Sigmoid colon (tissue), 7 donors: ENCODE data around the gene INPP5D. TPM values are rescaled to one million over a fixed set of nuclear protein-coding genes. Genes with fewer than 3 reads are reported as not detected.

Experiments
- DNase-seq: peaks from one replicate; pipeline ENCODE4 v3.0.0-alpha.2; 2019
- H3K27ac ChIP-seq, 4 donors: fragments of 200-600 bp; sonication (generic); one replicate each; pipeline ENCODE4 v1.5.1; 2016 to 2019; ENCODE audit warnings: mild to moderate bottlenecking in 1 of 4
- H3K27me3 ChIP-seq, 3 donors: fragments of 200-600 bp; sonication (generic); one replicate each; pipeline ENCODE4 v1.5.1; 2019; ENCODE audit warnings: mild to moderate bottlenecking in 1 of 3
- H3K36me3 ChIP-seq, 4 donors: fragments of 200-600 bp; sonication (generic); one replicate each; pipeline ENCODE4 v1.5.1; 2016 to 2019
- H3K4me1 ChIP-seq, 4 donors: fragments of 200-600 bp; sonication (generic); one replicate each; pipeline ENCODE4 v1.5.1; 2017 to 2019
- H3K4me3 ChIP-seq, 4 donors: fragments of 200-600 bp; sonication (generic); one replicate each; pipeline ENCODE4 v1.5.1; 2017 to 2019; ENCODE audit warnings: mild to moderate bottlenecking in 2 of 4, moderate library complexity in 1 of 4
- H3K9me3 ChIP-seq, 4 donors: fragments of 200-600 bp in 3 of 4; sonication (generic) in 3 of 4; one replicate each; pipeline versions ENCODE4 v1.5.1 to v1.6.1; 2013 to 2019
- CTCF ChIP-seq, 4 experiments: fragments of 450-650 bp in 3 of 4; fragments of 200-600 bp in 1 of 4; IDR thresholded peaks; one replicate each; pipeline ENCODE4 v1.5.1; 2016 to 2019; ENCODE audit warnings: antibody characterized with exemption in 4 of 4, mild to moderate bottlenecking in 3 of 4, moderate library complexity in 2 of 4
- EP300 ChIP-seq, 4 donors: sonication (generic); formaldehyde crosslinking; IDR thresholded peaks; one replicate each; pipeline ENCODE4 v1.6.1; 2017; ENCODE audit warnings: antibody characterized with exemption in 4 of 4
- POLR2A ChIP-seq, 2 donors: fragments of 450-650 bp; IDR thresholded peaks; one replicate each; pipeline ENCODE4 v1.6.1; 2016; ENCODE audit warnings: antibody characterized with exemption in 2 of 2, mild to moderate bottlenecking in 2 of 2, moderate library complexity in 2 of 2
- POLR2AphosphoS5 ChIP-seq, 4 donors: sonication (generic); formaldehyde crosslinking; IDR thresholded peaks; one replicate each; pipeline ENCODE4 v1.6.1; 2017; ENCODE audit warnings: antibody characterized with exemption in 4 of 4
- WGBS, 2 donors: extraction: QIAGEN DNeasy Blood & Tissue Kit; methylation state at CpG; one replicate each; pipeline ENCODE4 v1.1.7; 2013; 5-methylcytosine and 5-hydroxymethylcytosine counted together
- intact Hi-C: fragments of 100-400 bp; cut with DNase I; formaldehyde crosslinking; loops from one replicate; pipeline ENCODE4 v1.15.1; 2023
- polyA plus RNA-seq, 3 donors: library from polyadenylated mRNA; stranded (reverse); fragments of 200-250 nt; gene quantifications; one replicate each; pipeline ENCODE4 v1.2.3, GENCODE V29; 2013
- total RNA-seq, 4 donors: library from RNA; depleted of rRNA; stranded (reverse); fragments of >200 nt; gene quantifications; one replicate each; pipeline ENCODE4 v1.1.0, GENCODE V29; 2016
- donor health status: healthy with polysubstance abuse.
- donor health status: Bipolar disorder and iron deficiency.
- donor health status: healthy.

Gene INPP5D
- total and polyA plus RNA-seq, 7 donors, result 4.2 to 44.8 (median 8.7) TPM

- intact Hi-C loops, result no loop called here
- DNase-seq, result no peak
Observed at GRCh38 chr2:233044974-233045605, 15.1 kb upstream of the INPP5D start.

DNA sequence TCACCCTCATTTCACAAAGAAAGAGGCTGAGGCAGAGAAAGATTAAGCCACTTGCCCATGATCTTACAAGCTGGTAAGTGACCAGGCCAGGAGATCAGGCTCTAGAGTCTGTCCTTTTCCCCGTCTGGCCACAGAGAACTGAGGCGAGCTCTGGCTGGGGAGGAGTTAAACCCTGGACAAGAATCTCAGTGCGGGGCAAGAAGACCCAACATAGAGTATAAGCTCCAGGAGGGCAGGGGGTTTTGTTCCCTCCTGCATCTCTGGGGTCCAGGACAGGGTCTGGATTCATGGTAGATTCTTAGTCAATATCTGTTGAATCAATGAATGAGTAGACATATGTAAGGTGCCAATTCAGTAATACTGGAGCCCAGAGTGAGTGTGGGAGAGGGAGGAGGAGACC is 12.9 kb upstream of the INPP5D start:
- 95 to 97% methylated on average over 3 of the region's 3 CpGs for whole genome bisulfite sequencing, 2 donors
- Histone ChIP-seq H3K4me3 (no peak overlapping the region), H3K9me3 (no peaks in the 10 kb centered on the region), H3K27me3 (peaks cover 0 to 8% (median 6%) of the 10 kb centered on the region in 3 donors), H3K4me1 (no peaks in the 10 kb centered on the region), H3K27ac (no peak overlapping the region), H3K36me3 (no peaks in the 10 kb centered on the region)
- intact Hi-C loops, result no loop called here
- peak; percentile 25 for DNase-seq
- TF ChIP-seq POLR2AphosphoS5 (IDR thresholded peaks at IDR 0.05) (no peak), EP300 (IDR thresholded peaks at IDR 0.05) (no peak), POLR2A (IDR thresholded peaks at IDR 0.05) (no peak), CTCF (IDR thresholded peaks at IDR 0.05) (no peak)

More at GRCh38 chr2:233044974-233045605, 15.1 kb upstream of the INPP5D start:
- Histone ChIP-seq H3K36me3 (no peaks in the 10 kb centered on the region), H3K4me3 (no peak overlapping the region), H3K9me3 (no peaks in the 10 kb centered on the region), H3K27me3 (no peaks in the 10 kb centered on the region), H3K4me1 (no peaks in the 10 kb centered on the region), H3K27ac (no peak overlapping the region)
- 91 to 93% methylated on average over 9 of the region's 9 CpGs for WGBS, 2 donors
- TF ChIP-seq POLR2AphosphoS5 (IDR thresholded peaks at IDR 0.05), result no peak
- no peak for TF ChIP-seq CTCF (IDR thresholded peaks at IDR 0.05)
- no peak for TF ChIP-seq POLR2A (IDR thresholded peaks at IDR 0.05)
- no peak for TF ChIP-seq EP300 (IDR thresholded peaks at IDR 0.05)

DNA sequence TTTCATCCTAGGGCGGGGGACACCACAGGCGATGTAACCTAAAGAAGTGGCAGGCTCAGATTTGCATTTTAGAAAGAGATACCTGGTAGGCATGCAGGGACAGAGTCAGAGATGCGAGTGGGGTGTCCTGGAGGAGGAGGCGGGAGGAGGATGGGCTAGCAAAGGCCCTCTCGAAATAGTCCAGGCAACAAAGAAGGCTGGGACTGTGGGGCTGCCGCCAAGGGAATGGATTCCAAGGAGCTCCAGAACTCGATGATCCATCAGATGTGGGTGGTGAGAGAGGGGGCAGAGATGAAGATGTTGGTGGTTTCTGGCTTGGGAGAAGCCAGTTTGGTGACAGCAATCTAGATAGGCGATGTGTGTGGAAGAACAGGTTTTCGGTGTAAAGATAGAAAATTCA is 12.5 kb upstream of the INPP5D start:
- H3K27me3 ChIP-seq, result peaks cover 0 to 13% (median 6%) of the 10 kb centered on the region in 3 donors
- WGBS, 2 donors, result 89% methylated on average over 9 of the region's 9 CpGs
- intact Hi-C loops, result no loop called here
- no peaks in the 10 kb centered on the region for H3K4me1 ChIP-seq
- no peak overlapping the region for H3K4me3 ChIP-seq
- no peaks in the 10 kb centered on the region for H3K36me3 ChIP-seq
- H3K27ac ChIP-seq, result no peak overlapping the region
- TF ChIP-seq EP300 (IDR thresholded peaks at IDR 0.05) (no peak), POLR2A (IDR thresholded peaks at IDR 0.05) (no peak), CTCF (IDR thresholded peaks at IDR 0.05) (no peak), POLR2AphosphoS5 (IDR thresholded peaks at IDR 0.05) (no peak)
- H3K9me3 ChIP-seq, result no peaks in the 10 kb centered on the region
- no peak for DNase-seq

GRCh38 chr2:233048569-233049193 is 11.5 kb upstream of the INPP5D start:
- TF ChIP-seq POLR2A (IDR thresholded peaks at IDR 0.05) (no peak), CTCF (IDR thresholded peaks at IDR 0.05) (no peak)
- WGBS, 2 donors, result 77 to 87% methylated on average over 10 of the region's 10 CpGs
- no peak overlapping the region for H3K27ac ChIP-seq
- no peaks in the 10 kb centered on the region for H3K9me3 ChIP-seq
- H3K4me3 ChIP-seq, result no peak overlapping the region
- H3K27me3 ChIP-seq, result peaks cover 0 to 19% (median 6%) of the 10 kb centered on the region in 3 donors
- no peak for DNase-seq
- no peaks in the 10 kb centered on the region for H3K36me3 ChIP-seq
- intact Hi-C loops, result no loop called here
- H3K4me1 ChIP-seq, result no peaks in the 10 kb centered on the region
